Stimulated activated CD4-positive, alpha-beta T cell treated with anti-CD3 and anti-CD28 coated beads, Interleukin-2, amount 100 ng/mL, for 4 hours (primary cell): ENCODE data around the gene PGAP1.

Experiments used
- DNase-seq: peaks from one replicate; pipeline ENCODE4 v3.0.0-alpha.2; 2020; ENCODE audit warnings: low read depth

The PGAP1 gene

GRCh38 chr2:196926562-196927375, at the start of gene PGAP1:
TSS of gene PGAP1 (minus strand) at chr2:196926707. CDS start at chr2:196926616, 91 bp downstream.
- DNase-seq = peak; percentile 69

- DNase-seq = no peak
Observed at GRCh38 chr2:196974970-196975369, 48.5 kb upstream of the PGAP1 start.

- DNase-seq = no peak
Observed at GRCh38 chr2:196971574-196972279, 45.2 kb upstream of the PGAP1 start.

GRCh38 chr2:196970099-196970498, 43.6 kb upstream of the PGAP1 start:
- DNase-seq = no peak

GRCh38 chr2:196968516-196968915, 42.0 kb upstream of the PGAP1 start:
- no peak for DNase-seq

- no peak for DNase-seq
Observed at GRCh38 chr2:196967775-196968174, 41.3 kb upstream of the PGAP1 start.

- DNase-seq = no peak
Observed at GRCh38 chr2:196967116-196967515, 40.6 kb upstream of the PGAP1 start.

GRCh38 chr2:196966061-196966460, 39.6 kb upstream of the PGAP1 start:
- DNase-seq = no peak

- DNase-seq = no peak
Observed at GRCh38 chr2:196965651-196966050, 39.1 kb upstream of the PGAP1 start.

- DNase-seq = no peak
Observed at GRCh38 chr2:196963961-196964360, 37.5 kb upstream of the PGAP1 start.

- no peak for DNase-seq
Observed at GRCh38 chr2:196963043-196963442, 36.5 kb upstream of the PGAP1 start.

- no peak for DNase-seq
Observed at GRCh38 chr2:196962325-196962724, 35.8 kb upstream of the PGAP1 start.

- no peak for DNase-seq
Observed at GRCh38 chr2:196961889-196962288, 35.4 kb upstream of the PGAP1 start.

- no peak for DNase-seq
Observed at GRCh38 chr2:196959734-196960338, 33.3 kb upstream of the PGAP1 start.

- DNase-seq = no peak
Observed at GRCh38 chr2:196959281-196959680, 32.8 kb upstream of the PGAP1 start.

GRCh38 chr2:196957881-196958525, 31.5 kb upstream of the PGAP1 start:
- no peak for DNase-seq

- DNase-seq = no peak
Observed at GRCh38 chr2:196957442-196957841, 30.9 kb upstream of the PGAP1 start.

- no peak for DNase-seq
Observed at GRCh38 chr2:196956069-196956468, 29.6 kb upstream of the PGAP1 start.

- DNase-seq = no peak
Observed at GRCh38 chr2:196955036-196955435, 28.5 kb upstream of the PGAP1 start.

- no peak for DNase-seq
Observed at GRCh38 chr2:196954001-196954400, 27.5 kb upstream of the PGAP1 start.

- DNase-seq = no peak
Observed at GRCh38 chr2:196952936-196953335, 26.4 kb upstream of the PGAP1 start.

GRCh38 chr2:196951973-196952372, 25.5 kb upstream of the PGAP1 start:
- no peak for DNase-seq

GRCh38 chr2:196949116-196949515, 22.6 kb upstream of the PGAP1 start:
- no peak for DNase-seq
